OCI-LY3 (cell line): ENCODE results near the gene TOR1A.

Source experiments
- H2AFZ ChIP-seq: fragments of 200-600, 300-600 bp; shearing (Covaris generic); 2 replicates; pipeline ENCODE4 v1.6.0; 2014; ENCODE audit warnings: antibody characterized with exemption, low read depth, low read length
- H3K27ac ChIP-seq: fragments of 200-600, 300-600 bp; sonication (generic); 2 replicates; pipeline ENCODE4 v1.5.1; 2014; ENCODE audit warnings: mild to moderate bottlenecking, low read length, moderate library complexity, mixed read lengths
- H3K27me3 ChIP-seq: fragments of 200-600, 300-600 bp; sonication (generic); 2 replicates; pipeline ENCODE4 v1.6.1; 2014; ENCODE audit warnings: low read depth, low read length, mixed read lengths
- H3K36me3 ChIP-seq: fragments of 200-600, 300-600 bp; sonication (generic); replicated peaks from 2 replicates; pipeline ENCODE3; 2014; ENCODE audit warnings: low read depth, low read length, mixed read lengths
- H3K4me1 ChIP-seq: fragments of 300-600, 200-600 bp; sonication (generic); 2 replicates; pipeline ENCODE4 v1.6.1; 2014; ENCODE audit warnings: low read length, mixed read lengths
- H3K4me2 ChIP-seq: fragments of 200-600, 300-600 bp; sonication (generic); 2 replicates; pipeline ENCODE4 v1.6.1; 2014; ENCODE audit warnings: low read length, mixed read lengths
- H3K4me3 ChIP-seq: fragments of 300-600, 200-600 bp; sonication (generic); 2 replicates; pipeline ENCODE4 v1.5.1; 2014; ENCODE audit warnings: antibody characterized with exemption, mild to moderate bottlenecking, low read length, moderate library complexity
- H3K79me2 ChIP-seq: fragments of 300-600, 200-600 bp; shearing (Covaris generic); 2 replicates; pipeline ENCODE4 v1.6.1; 2014; ENCODE audit warnings: mild to moderate bottlenecking, low read length, mixed read lengths
- H3K9ac ChIP-seq: fragments of 300-600, 200-600 bp; shearing (Covaris generic); 2 replicates; pipeline ENCODE4 v1.6.0; 2014; ENCODE audit warnings: mild to moderate bottlenecking, low read length, moderate library complexity
- H3K9me3 ChIP-seq: fragments of 200-600, 300-600 bp; shearing (Covaris generic); 2 replicates; pipeline ENCODE4 v1.6.1; 2014; ENCODE audit warnings: low read length, mixed read lengths; ENCODE audit not compliant: insufficient read depth
- H4K20me1 ChIP-seq: fragments of 200-600, 300-600 bp; sonication (generic); 2 replicates; pipeline ENCODE4 v1.6.1; 2016; ENCODE audit warnings: low read length, mixed read lengths; ENCODE audit not compliant: insufficient read depth
- CTCF ChIP-seq: fragments of 200-600, 300-600 bp; sonication (generic); IDR thresholded peaks from 2 replicates; pipeline ENCODE4 v1.5.1; 2014; ENCODE audit warnings: antibody characterized with exemption, low read length, low read depth
- EZH2phosphoT487 ChIP-seq: fragments of 200-600 bp; shearing (Covaris generic); IDR thresholded peaks from 2 replicates; pipeline ENCODE4 v1.6.1; 2018; ENCODE audit warnings: antibody characterized with exemption, mixed run types, low read depth

Gene TOR1A

GRCh38 chr9:129775448-129775798 is 48.5 kb downstream of the TOR1A start:
- Histone ChIP-seq H3K79me2 (no peaks in the 10 kb centered on the region), H3K27me3 (no peaks in the 10 kb centered on the region), H3K36me3 (no peaks in the 10 kb centered on the region), H3K9ac (no peak overlapping the region), H2AFZ (no peak overlapping the region), H3K4me3 (no peak overlapping the region), H3K9me3 (no peaks in the 10 kb centered on the region), H3K4me1 (no peaks in the 10 kb centered on the region), H3K27ac (no peak overlapping the region), H3K4me2 (no peak overlapping the region), H4K20me1 (no peaks in the 10 kb centered on the region)
- TF ChIP-seq EZH2phosphoT487 (no peak), CTCF (no peak)

DNA sequence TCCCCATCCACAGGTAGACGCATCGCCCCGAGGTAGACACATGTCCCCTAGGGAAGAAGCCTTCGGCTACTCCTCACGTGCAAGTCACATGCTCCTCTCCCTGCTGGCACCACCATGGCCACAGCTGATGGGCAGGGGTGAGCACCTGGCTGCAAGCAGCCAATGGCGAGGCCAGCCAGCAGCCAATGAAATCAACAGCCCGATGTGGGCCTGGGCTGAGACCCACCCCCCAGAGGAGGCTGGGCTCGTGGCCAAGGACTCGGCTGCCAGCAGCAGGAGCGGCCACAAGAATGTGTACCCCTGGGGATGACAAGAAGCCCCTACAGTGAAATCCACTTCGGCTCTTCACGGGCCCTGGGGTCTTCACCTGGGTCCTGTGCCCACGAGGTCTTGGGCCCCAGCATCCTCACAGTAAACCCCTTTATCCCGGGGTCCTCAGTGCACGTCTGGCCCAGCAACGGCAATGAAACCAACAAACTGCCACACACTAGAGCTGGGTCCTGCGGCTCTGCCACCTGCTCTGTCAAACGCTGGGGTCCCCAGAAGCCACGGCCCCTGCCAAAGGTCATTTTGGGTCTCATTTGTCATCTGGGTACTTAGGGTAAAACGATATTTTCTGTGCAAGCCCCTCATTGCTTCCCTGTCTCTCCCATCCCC is 49.0 kb downstream of the TOR1A start:
- no peaks in the 10 kb centered on the region for H4K20me1 ChIP-seq
- H3K27me3 ChIP-seq: no peaks in the 10 kb centered on the region
- no peaks in the 10 kb centered on the region for H3K4me1 ChIP-seq
- no peaks in the 10 kb centered on the region for H3K9me3 ChIP-seq
- no peak overlapping the region for H2AFZ ChIP-seq
- H3K4me3 ChIP-seq: no peak overlapping the region
- H3K27ac ChIP-seq: no peak overlapping the region
- H3K36me3 ChIP-seq: no peaks in the 10 kb centered on the region
- no peak overlapping the region for H3K4me2 ChIP-seq
- no peaks in the 10 kb centered on the region for H3K79me2 ChIP-seq
- no peak overlapping the region for H3K9ac ChIP-seq
- TF ChIP-seq EZH2phosphoT487: no peak
- no peak for TF ChIP-seq CTCF

DNA sequence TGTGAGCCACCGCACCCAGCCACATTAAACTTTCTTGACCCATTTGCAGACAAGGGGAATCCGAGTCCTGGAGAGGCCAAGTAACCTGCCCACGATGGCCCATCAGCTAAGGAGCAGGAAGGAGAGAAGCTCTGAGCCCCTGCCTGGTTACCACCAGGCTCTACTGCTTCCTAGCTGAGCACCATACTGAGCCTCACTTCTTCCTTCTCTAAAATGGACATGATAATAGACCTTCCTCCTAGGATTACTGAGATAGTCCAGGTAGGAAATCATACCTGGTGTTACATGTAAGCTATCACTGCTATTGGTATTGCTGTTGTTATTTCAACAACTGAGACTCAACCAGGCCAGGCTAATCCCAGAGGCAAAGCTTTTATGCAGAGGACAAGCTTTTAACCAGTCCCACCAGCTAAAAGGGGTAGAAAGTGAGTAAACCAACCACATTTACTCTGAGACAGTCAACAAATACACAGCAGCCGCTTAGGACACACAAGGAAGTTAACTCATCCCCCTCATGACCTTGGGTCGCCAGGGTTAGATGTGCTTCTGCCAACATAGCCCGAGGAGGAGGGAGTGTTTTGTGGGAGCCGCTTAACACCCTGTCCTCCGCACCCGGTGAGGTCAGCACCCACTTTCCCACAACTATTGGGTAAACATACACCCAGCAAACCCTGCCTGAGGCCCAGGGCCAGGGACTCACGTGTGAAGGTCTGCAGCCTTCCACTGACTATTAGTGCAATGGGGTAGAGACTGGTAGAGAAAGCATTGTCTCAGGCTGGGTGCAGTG is 50.5 kb downstream of the TOR1A start:
- Histone ChIP-seq H3K36me3 (no peaks in the 10 kb centered on the region), H4K20me1 (no peaks in the 10 kb centered on the region), H3K4me3 (no peak overlapping the region), H2AFZ (no peak overlapping the region), H3K9me3 (no peaks in the 10 kb centered on the region), H3K4me2 (no peak overlapping the region), H3K27ac (no peak overlapping the region), H3K27me3 (no peaks in the 10 kb centered on the region), H3K9ac (no peak overlapping the region), H3K4me1 (no peaks in the 10 kb centered on the region), H3K79me2 (no peaks in the 10 kb centered on the region)
- no peak for TF ChIP-seq EZH2phosphoT487
- TF ChIP-seq CTCF: no peak

- H3K9ac ChIP-seq: no peak overlapping the region
- no peak overlapping the region for H3K4me2 ChIP-seq
- H3K4me3 ChIP-seq: no peak overlapping the region
- no peaks in the 10 kb centered on the region for H3K36me3 ChIP-seq
- H4K20me1 ChIP-seq: no peaks in the 10 kb centered on the region
- H3K9me3 ChIP-seq: no peaks in the 10 kb centered on the region
- H3K4me1 ChIP-seq: no peaks in the 10 kb centered on the region
- H3K79me2 ChIP-seq: no peaks in the 10 kb centered on the region
- H2AFZ ChIP-seq: no peak overlapping the region
- no peaks in the 10 kb centered on the region for H3K27me3 ChIP-seq
- no peak overlapping the region for H3K27ac ChIP-seq
- TF ChIP-seq EZH2phosphoT487 (no peak), CTCF (no peak)
Measured at GRCh38 chr9:129770741-129771140, 53.2 kb downstream of the TOR1A start.
